GM12878 (cell line): ENCODE results near the gene FLRT1. TPM values are rescaled to one million over a fixed set of nuclear protein-coding genes. Genes with fewer than 3 reads are reported as not detected.

Experiments used
- ATAC-seq: fragments of 200-7000 bp; cut with Tn5 transposase; 3 replicates; pipeline ENCODE4 v1.9.1; 2020; ENCODE audit warnings: mild to moderate bottlenecking, moderate library complexity
- BruUV-seq: library from RNA; stranded (reverse); fragments of 400-500 nt; replicated peaks from 2 replicates; lab custom pipeline; 2021; lab: Mats Ljungman, UMichigan
- CTCF ChIA-PET: fragments of 300-600 bp; sonication (Branson Sonifier 250); formaldehyde crosslinking; extraction: SDS; loops from one replicate; lab custom pipeline; 2021; ENCODE audit warnings: inconsistent platforms; lab: Yijun Ruan, JAX
- POLR2A ChIA-PET: fragments of 350-600 bp; formaldehyde crosslinking; extraction: SDS; loops from one replicate; lab custom pipeline; 2021; ENCODE audit warnings: inconsistent platforms; lab: Charles Lee
- RAD21 ChIA-PET: fragments of 300-600 bp; sonication (Branson Sonifier 250); formaldehyde crosslinking; loops from one replicate; lab custom pipeline; 2023; ENCODE audit warnings: antibody characterized with exemption; ENCODE audit not compliant: unreplicated experiment; lab: Charles Lee
- SMC1A ChIA-PET: fragments of 300-600 bp; sonication (Branson Sonifier 250); formaldehyde crosslinking; loops from one replicate; lab custom pipeline; 2023; ENCODE audit not compliant: unreplicated experiment, uncharacterized antibody; lab: Charles Lee
- DNase-seq: peaks from one replicate; pipeline ENCODE4 v3.0.0-alpha.2; 2011; ENCODE audit warnings: low read depth, low spot score
- FAIRE-seq: peaks from 3 replicates; lab custom pipeline; 2011; peaks lifted over from hg19 to GRCh38; lab: Jason Lieb, UNC
- H2AFZ ChIP-seq: 2 replicates; pipeline ENCODE4 v1.6.0; 2011; ENCODE audit warnings: low read depth, low read length, control low read depth; ENCODE audit not compliant: control insufficient read depth
- H3K27ac ChIP-seq: 2 replicates; pipeline ENCODE4 v1.5.1; 2011; ENCODE audit warnings: control low read depth; ENCODE audit not compliant: control insufficient read depth, insufficient read depth
- H3K27me3 ChIP-seq, 2 experiments: replicated peaks in 1 of 2; 2 replicates each; pipeline versions ENCODE4 v1.6.0 to v1.6.1; 2011; ENCODE audit warnings: low read length in 1 of 2; ENCODE audit not compliant: control insufficient read depth in 2 of 2, insufficient read depth in 2 of 2
- H3K36me3 ChIP-seq, 2 experiments: 2 replicates each; pipeline ENCODE4 v1.5.1; 2011; ENCODE audit warnings: low read length in 1 of 2; ENCODE audit not compliant: control insufficient read depth in 2 of 2, insufficient read depth in 2 of 2
- H3K4me1 ChIP-seq: 2 replicates; pipeline ENCODE4 v1.6.1; 2011; ENCODE audit warnings: mild to moderate bottlenecking, low read length, moderate library complexity, mixed read lengths; ENCODE audit not compliant: control insufficient read depth, insufficient read depth
- H3K4me2 ChIP-seq: 2 replicates; pipeline ENCODE4 v1.6.0; 2011; ENCODE audit warnings: control low read depth; ENCODE audit not compliant: control insufficient read depth, insufficient read depth
- H3K4me3 ChIP-seq: fragments of 200-600 bp; sonication (generic); 2 replicates; pipeline ENCODE4 v1.5.1; 2016
- H3K79me2 ChIP-seq: 2 replicates; pipeline ENCODE4 v1.6.0; 2011; ENCODE audit warnings: low read length; ENCODE audit not compliant: control insufficient read depth, insufficient read depth
- H3K9ac ChIP-seq: 2 replicates; pipeline ENCODE4 v1.8.0; 2011; ENCODE audit warnings: low read length, control low read depth, mixed read lengths; ENCODE audit not compliant: control insufficient read depth, insufficient read depth
- H3K9me3 ChIP-seq: replicated peaks from 3 replicates; pipeline ENCODE4 v1.5.1; 2011; ENCODE audit warnings: mild to moderate bottlenecking, low read length; ENCODE audit not compliant: control insufficient read depth, insufficient read depth
- H4K20me1 ChIP-seq: 2 replicates; pipeline ENCODE4 v1.6.0; 2011; ENCODE audit not compliant: control insufficient read depth, insufficient read depth
- CREB1 ChIP-seq: IDR thresholded peaks from 2 replicates; pipeline ENCODE4 v1.6.1; 2012; ENCODE audit warnings: low read depth, mild to moderate bottlenecking, inconsistent platforms
- FOS ChIP-seq: IDR thresholded peaks from 3 replicates; pipeline ENCODE4 v1.6.1; 2011; ENCODE audit warnings: borderline replicate concordance; ENCODE audit not compliant: insufficient read length; ENCODE audit errors: extremely low read depth
- HDAC2 ChIP-seq: fragments of 200-600 bp; sonication (generic); IDR thresholded peaks from 2 replicates; pipeline ENCODE4 v1.6.1; 2017
- MXI1 ChIP-seq: fragments of 150-350 bp; IDR thresholded peaks from 2 replicates; pipeline ENCODE4 v1.6.1; 2011; ENCODE audit warnings: low read depth, mild to moderate bottlenecking, inconsistent platforms, low read length, improper control_type of control experiment
- NFXL1 ChIP-seq: fragments of 450-650 bp; IDR thresholded peaks from 2 replicates; pipeline ENCODE4 v1.6.1; 2017; ENCODE audit warnings: antibody characterized with exemption, mild to moderate bottlenecking, borderline replicate concordance
- PAX8 ChIP-seq: fragments of 450-650 bp; IDR thresholded peaks from 2 replicates; pipeline ENCODE4 v1.6.1; 2017; ENCODE audit warnings: mild to moderate bottlenecking, moderate library complexity
- RAD51 ChIP-seq: fragments of 450-650 bp; IDR thresholded peaks from 2 replicates; pipeline ENCODE4 v1.6.1; 2016; ENCODE audit warnings: moderate library complexity, mild to moderate bottlenecking, inconsistent platforms
- SRF ChIP-seq, 2 experiments: IDR thresholded peaks; 2 replicates each; pipeline ENCODE4 v1.6.1; 2011; ENCODE audit warnings: low read depth in 2 of 2, low read length in 2 of 2, mild to moderate bottlenecking in 1 of 2, moderate library complexity in 1 of 2
- TCF3 ChIP-seq: IDR thresholded peaks from 2 replicates; pipeline ENCODE4 v1.6.1; 2012; ENCODE audit warnings: low read depth, mild to moderate bottlenecking, low read length, borderline replicate concordance; ENCODE audit not compliant: insufficient read depth
- WRNIP1 ChIP-seq: IDR thresholded peaks from 2 replicates; pipeline ENCODE4 v1.6.1; 2011; ENCODE audit warnings: low read depth, low read length, improper control_type of control experiment, borderline replicate concordance
- ZBED1 ChIP-seq: IDR thresholded peaks from 2 replicates; pipeline ENCODE4 v1.6.1; 2016; ENCODE audit warnings: borderline replicate concordance
- ZNF24 ChIP-seq: fragments of 450-650 bp; IDR thresholded peaks from 2 replicates; pipeline ENCODE4 v1.6.1; 2017; ENCODE audit warnings: antibody characterized with exemption, mild to moderate bottlenecking
- WGBS: methylation state at CpG from one replicate; pipeline ENCODE4 v1.1.6; 2016; ENCODE audit warnings: low lambda C conversion rate; ENCODE audit not compliant: insufficient replicate concordance, insufficient coverage; ENCODE audit errors: missing lambda C conversion rate; 5-methylcytosine and 5-hydroxymethylcytosine counted together
- in situ Hi-C: fragments of 300-500 bp; cut with MboI; formaldehyde crosslinking; loops from 9 replicates; pipeline ENCODE4 v1.14.3; 2018; ENCODE audit warnings: mixed read lengths
- intact Hi-C: fragments of 100-400 bp; cut with micrococcal nuclease; formaldehyde crosslinking; loops from one replicate; pipeline ENCODE4 v1.14.2; 2022; ENCODE audit not compliant: unreplicated experiment
- polyA plus RNA-seq, 11 experiments: library from polyadenylated mRNA; depleted of rRNA in 4 of 11; unstranded in 6 of 11; stranded (reverse) in 5 of 11; fragments of >200 nt; fragmentation: Nextera tagmentation in 4 of 11; fragmentation: Illumina TruSeq in 1 of 11; extraction: Ambion mirVana in 4 of 11; extraction: Trizol in 1 of 11; gene quantifications; 1 replicate in 1 of 11; 2 replicates in 10 of 11; pipeline versions ENCODE4 v1.2.1 to v1.2.3, GENCODE V29; 2011 to 2016; ENCODE audit warnings: inconsistent platforms in 2 of 11, missing spikeins in 2 of 11, low read depth in 1 of 11
- total RNA-seq, 4 experiments: library from RNA; depleted of rRNA in 3 of 4; stranded (reverse); fragments of >200 nt in 3 of 4; fragmentation: Illumina TruSeq in 1 of 4; extraction: Trizol in 1 of 4; gene quantifications; 2 replicates each; pipeline versions ENCODE4 v1.2.1 to v1.2.3, GENCODE V29; 2013 to 2021

The FLRT1 gene
- total and polyA plus RNA-seq, 10 of the 15 experiments (the other 5 are each of a cell fraction or from before 2014, with no cell fraction given) = 0.10 to 0.12 TPM; not detected in 8

GRCh38 chr11:64049509-64049908 is 13.8 kb downstream of the FLRT1 start:
- POLR2A ChIA-PET = no interaction called here
- in situ Hi-C loops = no loop called here
- H3K79me2 ChIP-seq = no peaks in the 10 kb centered on the region
- CTCF ChIA-PET = no interaction called here
- H4K20me1 ChIP-seq = no peaks in the 10 kb centered on the region
- BruUV-seq = no TSS peak
- no peaks in the 10 kb centered on the region for H3K36me3 ChIP-seq
- ATAC-seq (no peak), FAIRE-seq (no peak), DNase-seq (no peak)
- SMC1A ChIA-PET = no interaction called here
- no peak overlapping the region for H3K27ac ChIP-seq
- H3K4me1 ChIP-seq = no peaks in the 10 kb centered on the region
- 41% methylated on average over 8 of the region's 8 CpGs for WGBS
- H3K4me3 ChIP-seq = no peak overlapping the region
- RAD21 ChIA-PET = no interaction called here
- no peak overlapping the region for H3K4me2 ChIP-seq
- TF ChIP-seq FOS (no peak), WRNIP1 (no peak), NFXL1 (no peak)
- intact Hi-C loops = no loop called here
- H3K9ac ChIP-seq = no peak overlapping the region
- no peaks in the 10 kb centered on the region for H3K9me3 ChIP-seq
- no peaks in the 10 kb centered on the region for H3K27me3 ChIP-seq
- no peak overlapping the region for H2AFZ ChIP-seq

- 56% methylated on average over 19 of the region's 19 CpGs for WGBS
- ATAC-seq (no peak), FAIRE-seq (no peak), DNase-seq (no peak)
- Histone ChIP-seq H4K20me1 (no peaks in the 10 kb centered on the region), H3K79me2 (no peaks in the 10 kb centered on the region), H3K9ac (no peak overlapping the region), H3K4me3 (no peak overlapping the region), H3K27ac (no peak overlapping the region), H3K36me3 (no peaks in the 10 kb centered on the region), H3K4me2 (no peak overlapping the region), H3K27me3 (no peaks in the 10 kb centered on the region), H3K9me3 (no peaks in the 10 kb centered on the region), H2AFZ (no peak overlapping the region), H3K4me1 (no peaks in the 10 kb centered on the region)
- intact Hi-C loops (no loop called here), in situ Hi-C loops (no loop called here)
- BruUV-seq = no TSS peak
- ChIA-PET RAD21 (no interaction called here), CTCF (no interaction called here), POLR2A (no interaction called here), SMC1A (no interaction called here)
- no peak for TF ChIP-seq ZBED1
- no peak for TF ChIP-seq SRF (IDR thresholded peaks at IDR 0.05; ENCODE audit: low read depth in 2 of 2, low read length in 2 of 2)
- TF ChIP-seq HDAC2 = no peak
- TF ChIP-seq TCF3 = no peak
- TF ChIP-seq ZNF24 = no peak
- no peak for TF ChIP-seq RAD51
- no peak for TF ChIP-seq CREB1
- TF ChIP-seq MXI1 = no peak
- TF ChIP-seq PAX8 = no peak
These were observed 15.6 kb downstream of the FLRT1 start for GRCh38 chr11:64051297-64051696.
